WTC11 (cell line): Measurements from ENCODE around the gene CPAMD8. TPM values are rescaled to one million over a fixed set of nuclear protein-coding genes. Genes with fewer than 3 reads are reported as not detected.

ENCODE experiments used
- ATAC-seq: fragments of 200-7000 bp; cut with Tn5 transposase; 2 replicates; pipeline ENCODE4 v1.10.0; 2021; ENCODE audit warnings: mild to moderate bottlenecking, moderate library complexity
- CTCF ChIA-PET: fragments of 300-600 bp; sonication (Branson Sonifier 250); formaldehyde crosslinking; loops from one replicate; lab custom pipeline; 2021; ENCODE audit warnings: antibody characterized with exemption; lab: Charles Lee
- POLR2A ChIA-PET: fragments of 350-600 bp; sonication (Branson Sonifier 250); formaldehyde crosslinking; loops from one replicate; lab custom pipeline; 2021; ENCODE audit warnings: antibody characterized with exemption; lab: Charles Lee
- DNase-seq: peaks from one replicate; pipeline ENCODE4 v3.0.0; 2021; ENCODE audit warnings: low spot score
- H3K27ac Mint-ChIP-seq: 2 replicates; pipeline ENCODE4 v1.8.0; 2021; ENCODE audit warnings: mixed read lengths
- H3K27me3 Mint-ChIP-seq: 2 replicates; pipeline ENCODE4 v1.8.0; 2021; ENCODE audit warnings: low read depth, mild to moderate bottlenecking, moderate library complexity, mixed read lengths
- H3K36me3 Mint-ChIP-seq: 2 replicates; pipeline ENCODE4 v1.8.0; 2021; ENCODE audit warnings: mixed read lengths
- H3K4me1 Mint-ChIP-seq: 2 replicates; pipeline ENCODE4 v1.8.0; 2022; ENCODE audit warnings: mixed read lengths
- H3K4me3 Mint-ChIP-seq: 2 replicates; pipeline ENCODE4 v1.8.0; 2021; ENCODE audit warnings: mild to moderate bottlenecking, moderate library complexity, mixed read lengths
- H3K9me3 Mint-ChIP-seq: 2 replicates; pipeline ENCODE4 v1.8.0; 2021; ENCODE audit warnings: mixed read lengths
- CBFB ChIP-seq: sonication (generic); formaldehyde crosslinking; IDR thresholded peaks from 2 replicates; pipeline ENCODE4 v1.8.1; 2022; ENCODE audit warnings: mild to moderate bottlenecking, low read depth, missing genetic modification reagents
- CREB1 ChIP-seq: sonication (generic); formaldehyde crosslinking; IDR thresholded peaks from 2 replicates; pipeline ENCODE4 v1.8.0; 2023; ENCODE audit warnings: mild to moderate bottlenecking, missing genetic modification reagents
- CREM ChIP-seq: sonication (generic); formaldehyde crosslinking; IDR thresholded peaks from 2 replicates; pipeline ENCODE4 v1.8.1; 2022; ENCODE audit warnings: mild to moderate bottlenecking, missing genetic modification reagents, moderate library complexity
- GABPB1 ChIP-seq: sonication (generic); formaldehyde crosslinking; IDR thresholded peaks from 2 replicates; pipeline ENCODE4 v1.8.1; 2023; ENCODE audit warnings: mild to moderate bottlenecking, missing genetic modification reagents
- GTF2I ChIP-seq: fragments of 250-450 bp; sonication (Bioruptor Pico); conservative IDR thresholded peaks from 2 replicates; pipeline ENCODE4 v1.4.0; 2021; ENCODE audit warnings: mild to moderate bottlenecking
- MXD4 ChIP-seq: fragments of 250-450 bp; sonication (Bioruptor Pico); IDR thresholded peaks from 2 replicates; pipeline ENCODE4 v1.8.0; 2021; ENCODE audit warnings: mild to moderate bottlenecking, moderate library complexity, borderline replicate concordance
- NR2C2 ChIP-seq: sonication (generic); formaldehyde crosslinking; IDR thresholded peaks from 2 replicates; pipeline ENCODE4 v1.8.0; 2022; ENCODE audit warnings: mild to moderate bottlenecking, missing genetic modification reagents
- NR3C1 ChIP-seq: sonication (generic); formaldehyde crosslinking; conservative IDR thresholded peaks from 2 replicates; pipeline ENCODE4 v1.8.1; 2023; ENCODE audit warnings: low read depth, mild to moderate bottlenecking, missing genetic modification reagents
- TCF7 ChIP-seq: sonication (generic); formaldehyde crosslinking; IDR thresholded peaks from 2 replicates; pipeline ENCODE4 v1.8.0; 2022; ENCODE audit warnings: mild to moderate bottlenecking, low read depth, missing genetic modification reagents, moderate library complexity
- TEAD1 ChIP-seq: sonication (generic); formaldehyde crosslinking; IDR thresholded peaks from 2 replicates; pipeline ENCODE4 v1.8.0; 2022; ENCODE audit warnings: mild to moderate bottlenecking, missing genetic modification reagents
- ZBTB21 ChIP-seq: sonication (generic); formaldehyde crosslinking; IDR thresholded peaks from 2 replicates; pipeline ENCODE4 v1.8.1; 2023; ENCODE audit warnings: mild to moderate bottlenecking, missing genetic modification reagents, borderline replicate concordance
- ZNF219 ChIP-seq: sonication (generic); formaldehyde crosslinking; IDR thresholded peaks from 2 replicates; pipeline ENCODE4 v1.8.0; 2023; ENCODE audit warnings: missing genetic modification reagents, mild to moderate bottlenecking, borderline replicate concordance
- ZNF232 ChIP-seq: sonication (generic); formaldehyde crosslinking; IDR thresholded peaks from 2 replicates; pipeline ENCODE4 v1.8.0; 2022; ENCODE audit warnings: mild to moderate bottlenecking, missing genetic modification reagents
- ZNF396 ChIP-seq: fragments of 250-450 bp; sonication (Bioruptor Pico); IDR thresholded peaks from 2 replicates; pipeline ENCODE4 v1.8.0; 2021; ENCODE audit warnings: mild to moderate bottlenecking, moderate library complexity, borderline replicate concordance
- ZNF416 ChIP-seq: fragments of 250-450 bp; sonication (Bioruptor Pico); IDR thresholded peaks from 2 replicates; pipeline ENCODE4 v1.9.0; 2021; ENCODE audit warnings: mild to moderate bottlenecking, inconsistent platforms
- total RNA-seq: library from RNA; stranded (reverse); gene quantifications from 3 replicates; pipeline ENCODE4 v1.2.3, GENCODE V29; 2021
- TF ChIP-seq, protein P1 (sequence below): sonication (generic); formaldehyde crosslinking; IDR thresholded peaks from 2 replicates; pipeline ENCODE4 v1.8.1; 2022; ENCODE audit warnings: missing genetic modification reagents, borderline replicate concordance
- TF ChIP-seq, protein P2 (sequence below): sonication (generic); formaldehyde crosslinking; IDR thresholded peaks from 2 replicates; pipeline ENCODE4 v1.8.1; 2023; ENCODE audit warnings: mild to moderate bottlenecking, missing genetic modification reagents
- TF ChIP-seq, protein P3 (sequence below): sonication (generic); formaldehyde crosslinking; IDR thresholded peaks from 2 replicates; pipeline ENCODE4 v1.8.1; 2023; ENCODE audit warnings: mild to moderate bottlenecking, missing genetic modification reagents, borderline replicate concordance
- TF ChIP-seq, protein P4 (sequence below): fragments of 250-450 bp; sonication (Bioruptor Pico); IDR thresholded peaks from 2 replicates; pipeline ENCODE4 v1.8.0; 2021; ENCODE audit warnings: mild to moderate bottlenecking
- TF ChIP-seq, protein P5 (sequence below): fragments of 200-600 bp; IDR thresholded peaks from 2 replicates; pipeline ENCODE4 v1.8.0; 2022; ENCODE audit warnings: antibody characterized with exemption
- TF ChIP-seq, protein P6 (sequence below): fragments of 250-450 bp; sonication (Bioruptor Pico); IDR thresholded peaks from 2 replicates; pipeline ENCODE4 v2.1.2; 2022; ENCODE audit warnings: mild to moderate bottlenecking, moderate library complexity

Gene CPAMD8
- total RNA-seq, 1 experiment from 2014 or later: 6.9 TPM

DNA sequence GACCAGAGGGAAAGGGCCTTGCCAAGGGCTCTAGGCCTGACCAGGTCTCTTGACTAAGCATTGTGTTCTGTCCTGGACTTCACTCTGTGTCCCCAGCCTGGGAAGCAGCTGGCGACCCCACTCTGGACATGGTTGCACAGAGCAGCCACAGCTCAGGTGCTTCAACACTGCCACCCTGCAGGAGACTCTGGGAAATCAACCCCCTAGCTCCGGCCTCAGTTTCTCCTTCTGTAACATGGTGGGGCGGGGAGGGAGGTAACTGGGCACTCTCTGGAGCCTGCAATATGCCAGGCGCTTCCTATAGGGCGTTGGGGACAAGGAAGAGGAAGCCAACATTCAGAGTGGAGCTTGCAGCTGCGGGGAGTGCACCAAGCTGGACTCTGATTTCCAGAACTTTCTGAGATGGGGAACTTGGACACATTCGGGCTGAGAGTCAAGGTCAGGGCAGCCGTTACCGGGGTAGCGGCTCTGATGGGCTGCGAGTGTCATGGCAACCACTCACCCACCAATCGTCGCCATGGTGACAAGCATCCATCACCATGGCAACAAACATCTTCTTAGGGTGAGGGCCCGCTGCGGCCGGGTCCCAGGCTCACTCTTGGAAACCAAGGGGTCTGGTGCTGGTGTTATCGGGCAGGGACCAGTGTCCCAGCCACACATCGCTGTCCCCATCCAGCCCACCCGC lies 125.0 kb downstream of the CPAMD8 start:
- no peak overlapping the region for H3K4me3 Mint-ChIP-seq
- no peaks in the 10 kb centered on the region for H3K36me3 Mint-ChIP-seq
- POLR2A ChIA-PET: no interaction called here
- no peaks in the 10 kb centered on the region for H3K4me1 Mint-ChIP-seq
- DNase-seq (no peak), ATAC-seq (no peak)
- CTCF ChIA-PET: interaction anchor here (1.8 kb wide), 1 partner anchor 187 kb away, joined by 4 read pairs; no protein-coding TSS in a partner anchor
- H3K27me3 Mint-ChIP-seq: peaks cover 25% of the 10 kb centered on the region
- H3K9me3 Mint-ChIP-seq: peaks cover 6% of the 10 kb centered on the region
- H3K27ac Mint-ChIP-seq: no peak overlapping the region
- TF ChIP-seq, protein P1, sequence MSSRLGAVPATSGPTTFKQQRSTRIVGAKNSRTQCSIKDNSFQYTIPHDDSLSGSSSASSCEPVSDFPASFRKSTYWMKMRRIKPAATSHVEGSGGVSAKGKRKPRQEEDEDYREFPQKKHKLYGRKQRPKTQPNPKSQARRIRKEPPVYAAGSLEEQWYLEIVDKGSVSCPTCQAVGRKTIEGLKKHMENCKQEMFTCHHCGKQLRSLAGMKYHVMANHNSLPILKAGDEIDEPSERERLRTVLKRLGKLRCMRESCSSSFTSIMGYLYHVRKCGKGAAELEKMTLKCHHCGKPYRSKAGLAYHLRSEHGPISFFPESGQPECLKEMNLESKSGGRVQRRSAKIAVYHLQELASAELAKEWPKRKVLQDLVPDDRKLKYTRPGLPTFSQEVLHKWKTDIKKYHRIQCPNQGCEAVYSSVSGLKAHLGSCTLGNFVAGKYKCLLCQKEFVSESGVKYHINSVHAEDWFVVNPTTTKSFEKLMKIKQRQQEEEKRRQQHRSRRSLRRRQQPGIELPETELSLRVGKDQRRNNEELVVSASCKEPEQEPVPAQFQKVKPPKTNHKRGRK (CRISPR knock-in tag): no peak
- TF ChIP-seq ZNF219 (CRISPR knock-in tag) (no peak), MXD4 (CRISPR knock-in tag) (no peak), CREM (CRISPR knock-in tag) (no peak), ZNF396 (CRISPR knock-in tag) (no peak), NR2C2 (no peak), CREB1 (CRISPR knock-in tag) (no peak), NR3C1 (no peak), TEAD1 (CRISPR knock-in tag) (no peak), ZNF232 (no peak), CBFB (CRISPR knock-in tag) (no peak), ZBTB21 (CRISPR knock-in tag) (no peak)
- TF ChIP-seq, protein P2, sequence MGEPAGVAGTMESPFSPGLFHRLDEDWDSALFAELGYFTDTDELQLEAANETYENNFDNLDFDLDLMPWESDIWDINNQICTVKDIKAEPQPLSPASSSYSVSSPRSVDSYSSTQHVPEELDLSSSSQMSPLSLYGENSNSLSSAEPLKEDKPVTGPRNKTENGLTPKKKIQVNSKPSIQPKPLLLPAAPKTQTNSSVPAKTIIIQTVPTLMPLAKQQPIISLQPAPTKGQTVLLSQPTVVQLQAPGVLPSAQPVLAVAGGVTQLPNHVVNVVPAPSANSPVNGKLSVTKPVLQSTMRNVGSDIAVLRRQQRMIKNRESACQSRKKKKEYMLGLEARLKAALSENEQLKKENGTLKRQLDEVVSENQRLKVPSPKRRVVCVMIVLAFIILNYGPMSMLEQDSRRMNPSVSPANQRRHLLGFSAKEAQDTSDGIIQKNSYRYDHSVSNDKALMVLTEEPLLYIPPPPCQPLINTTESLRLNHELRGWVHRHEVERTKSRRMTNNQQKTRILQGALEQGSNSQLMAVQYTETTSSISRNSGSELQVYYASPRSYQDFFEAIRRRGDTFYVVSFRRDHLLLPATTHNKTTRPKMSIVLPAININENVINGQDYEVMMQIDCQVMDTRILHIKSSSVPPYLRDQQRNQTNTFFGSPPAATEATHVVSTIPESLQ (CRISPR knock-in tag): no peak
- TF ChIP-seq, protein P3, sequence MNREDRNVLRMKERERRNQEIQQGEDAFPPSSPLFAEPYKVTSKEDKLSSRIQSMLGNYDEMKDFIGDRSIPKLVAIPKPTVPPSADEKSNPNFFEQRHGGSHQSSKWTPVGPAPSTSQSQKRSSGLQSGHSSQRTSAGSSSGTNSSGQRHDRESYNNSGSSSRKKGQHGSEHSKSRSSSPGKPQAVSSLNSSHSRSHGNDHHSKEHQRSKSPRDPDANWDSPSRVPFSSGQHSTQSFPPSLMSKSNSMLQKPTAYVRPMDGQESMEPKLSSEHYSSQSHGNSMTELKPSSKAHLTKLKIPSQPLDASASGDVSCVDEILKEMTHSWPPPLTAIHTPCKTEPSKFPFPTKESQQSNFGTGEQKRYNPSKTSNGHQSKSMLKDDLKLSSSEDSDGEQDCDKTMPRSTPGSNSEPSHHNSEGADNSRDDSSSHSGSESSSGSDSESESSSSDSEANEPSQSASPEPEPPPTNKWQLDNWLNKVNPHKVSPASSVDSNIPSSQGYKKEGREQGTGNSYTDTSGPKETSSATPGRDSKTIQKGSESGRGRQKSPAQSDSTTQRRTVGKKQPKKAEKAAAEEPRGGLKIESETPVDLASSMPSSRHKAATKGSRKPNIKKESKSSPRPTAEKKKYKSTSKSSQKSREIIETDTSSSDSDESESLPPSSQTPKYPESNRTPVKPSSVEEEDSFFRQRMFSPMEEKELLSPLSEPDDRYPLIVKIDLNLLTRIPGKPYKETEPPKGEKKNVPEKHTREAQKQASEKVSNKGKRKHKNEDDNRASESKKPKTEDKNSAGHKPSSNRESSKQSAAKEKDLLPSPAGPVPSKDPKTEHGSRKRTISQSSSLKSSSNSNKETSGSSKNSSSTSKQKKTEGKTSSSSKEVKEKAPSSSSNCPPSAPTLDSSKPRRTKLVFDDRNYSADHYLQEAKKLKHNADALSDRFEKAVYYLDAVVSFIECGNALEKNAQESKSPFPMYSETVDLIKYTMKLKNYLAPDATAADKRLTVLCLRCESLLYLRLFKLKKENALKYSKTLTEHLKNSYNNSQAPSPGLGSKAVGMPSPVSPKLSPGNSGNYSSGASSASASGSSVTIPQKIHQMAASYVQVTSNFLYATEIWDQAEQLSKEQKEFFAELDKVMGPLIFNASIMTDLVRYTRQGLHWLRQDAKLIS (CRISPR knock-in tag): no peak
- TF ChIP-seq, protein P4, sequence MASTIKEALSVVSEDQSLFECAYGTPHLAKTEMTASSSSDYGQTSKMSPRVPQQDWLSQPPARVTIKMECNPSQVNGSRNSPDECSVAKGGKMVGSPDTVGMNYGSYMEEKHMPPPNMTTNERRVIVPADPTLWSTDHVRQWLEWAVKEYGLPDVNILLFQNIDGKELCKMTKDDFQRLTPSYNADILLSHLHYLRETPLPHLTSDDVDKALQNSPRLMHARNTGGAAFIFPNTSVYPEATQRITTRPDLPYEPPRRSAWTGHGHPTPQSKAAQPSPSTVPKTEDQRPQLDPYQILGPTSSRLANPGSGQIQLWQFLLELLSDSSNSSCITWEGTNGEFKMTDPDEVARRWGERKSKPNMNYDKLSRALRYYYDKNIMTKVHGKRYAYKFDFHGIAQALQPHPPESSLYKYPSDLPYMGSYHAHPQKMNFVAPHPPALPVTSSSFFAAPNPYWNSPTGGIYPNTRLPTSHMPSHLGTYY (CRISPR knock-in tag): no peak

DNA sequence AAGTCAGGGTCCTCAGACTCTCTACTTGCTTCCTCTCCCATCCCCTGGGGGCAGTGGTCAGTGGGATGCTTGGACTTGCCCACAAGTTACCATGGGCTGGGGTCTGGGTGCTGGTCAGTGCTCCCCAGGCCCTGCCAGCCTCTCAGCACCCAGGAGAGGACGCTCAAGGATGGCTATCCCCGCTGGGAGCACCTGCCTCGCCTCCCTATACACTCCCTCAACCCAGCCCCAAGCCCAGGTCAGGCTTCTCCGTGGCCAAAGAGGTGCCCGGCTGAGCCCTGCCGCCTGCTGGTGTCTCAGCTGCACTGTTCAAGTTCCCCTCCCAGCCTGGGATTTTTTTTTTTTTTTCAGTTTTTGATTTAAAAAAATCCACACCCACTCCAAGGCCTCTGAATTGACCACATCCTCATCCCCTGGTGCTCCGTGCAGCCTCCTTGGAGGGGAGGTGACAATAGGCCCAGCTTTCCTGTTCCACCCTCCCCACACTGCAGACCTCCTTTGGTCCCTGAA lies 127.0 kb downstream of the CPAMD8 start:
- H3K4me3 Mint-ChIP-seq: peak overlapping the region; percentile 27
- ATAC-seq (peak; percentile 7), DNase-seq (peak; percentile 72)
- peaks cover 4% of the 10 kb centered on the region; the same call in 1 of the 2 replicates for H3K4me1 Mint-ChIP-seq
- POLR2A ChIA-PET: no interaction called here
- H3K9me3 Mint-ChIP-seq: peaks cover 4% of the 10 kb centered on the region
- H3K36me3 Mint-ChIP-seq: no peaks in the 10 kb centered on the region
- CTCF ChIA-PET: interaction anchor here (0.6 to 1.8 kb wide), 6 partner anchors 9 to 185 kb away, joined by 3 to 8 read pairs (median 5); no protein-coding TSS in a partner anchor
- TF ChIP-seq, protein P5, sequence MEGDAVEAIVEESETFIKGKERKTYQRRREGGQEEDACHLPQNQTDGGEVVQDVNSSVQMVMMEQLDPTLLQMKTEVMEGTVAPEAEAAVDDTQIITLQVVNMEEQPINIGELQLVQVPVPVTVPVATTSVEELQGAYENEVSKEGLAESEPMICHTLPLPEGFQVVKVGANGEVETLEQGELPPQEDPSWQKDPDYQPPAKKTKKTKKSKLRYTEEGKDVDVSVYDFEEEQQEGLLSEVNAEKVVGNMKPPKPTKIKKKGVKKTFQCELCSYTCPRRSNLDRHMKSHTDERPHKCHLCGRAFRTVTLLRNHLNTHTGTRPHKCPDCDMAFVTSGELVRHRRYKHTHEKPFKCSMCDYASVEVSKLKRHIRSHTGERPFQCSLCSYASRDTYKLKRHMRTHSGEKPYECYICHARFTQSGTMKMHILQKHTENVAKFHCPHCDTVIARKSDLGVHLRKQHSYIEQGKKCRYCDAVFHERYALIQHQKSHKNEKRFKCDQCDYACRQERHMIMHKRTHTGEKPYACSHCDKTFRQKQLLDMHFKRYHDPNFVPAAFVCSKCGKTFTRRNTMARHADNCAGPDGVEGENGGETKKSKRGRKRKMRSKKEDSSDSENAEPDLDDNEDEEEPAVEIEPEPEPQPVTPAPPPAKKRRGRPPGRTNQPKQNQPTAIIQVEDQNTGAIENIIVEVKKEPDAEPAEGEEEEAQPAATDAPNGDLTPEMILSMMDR: peak; percentile 49; the same call in 1 of the 2 replicates
- TF ChIP-seq GABPB1 (no peak), ZNF416 (no peak), NR2C2 (no peak), GTF2I (no peak), CBFB (CRISPR knock-in tag) (no peak), TCF7 (no peak)
- TF ChIP-seq, protein P6, sequence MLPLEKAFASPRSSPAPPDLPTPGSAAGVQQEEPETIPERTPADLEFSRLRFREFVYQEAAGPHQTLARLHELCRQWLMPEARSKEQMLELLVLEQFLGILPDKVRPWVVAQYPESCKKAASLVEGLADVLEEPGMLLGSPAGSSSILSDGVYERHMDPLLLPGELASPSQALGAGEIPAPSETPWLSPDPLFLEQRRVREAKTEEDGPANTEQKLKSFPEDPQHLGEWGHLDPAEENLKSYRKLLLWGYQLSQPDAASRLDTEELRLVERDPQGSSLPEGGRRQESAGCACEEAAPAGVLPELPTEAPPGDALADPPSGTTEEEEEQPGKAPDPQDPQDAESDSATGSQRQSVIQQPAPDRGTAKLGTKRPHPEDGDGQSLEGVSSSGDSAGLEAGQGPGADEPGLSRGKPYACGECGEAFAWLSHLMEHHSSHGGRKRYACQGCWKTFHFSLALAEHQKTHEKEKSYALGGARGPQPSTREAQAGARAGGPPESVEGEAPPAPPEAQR: no peak
- TF ChIP-seq, all 79 proteins: peak for 1
- Mint-ChIP-seq H3K27ac (no peak overlapping the region), H3K27me3 (peaks cover 32% of the 10 kb centered on the region)
